ENCODE results near the gene MX1. TPM values are rescaled to one million over a fixed set of nuclear protein-coding genes. Genes with fewer than 3 reads are reported as not detected.
"Not testable (repeated sequence)": the region's sequence is repeated elsewhere in the genome, so short reads cannot be mapped to it uniquely, and the experiment has no call there.

The MX1 gene
- total and polyA plus RNA-seq, 2 donors = 54.5 to 148 TPM

- WGBS = 94% methylated on average over 5 of the region's 5 CpGs
- no peak for DNase-seq (ENCODE audit: low read depth in 6 of 9, low spot score in 9 of 9)
- Histone ChIP-seq H3K4me3 (ENCODE audit: low read length in 2 of 2) (no peak overlapping the region), H3K36me3 (ENCODE audit: control insufficient read depth in 2 of 2, insufficient read depth in 2 of 2, low read length in 1 of 2) (peaks cover 26 to 36% of the 10 kb centered on the region in 2 donors), H3K27me3 (ENCODE audit: control insufficient read depth in 2 of 2, insufficient read depth in 1 of 2, low read length in 1 of 2) (no peaks in the 10 kb centered on the region), H3K27ac (ENCODE audit: low read depth in 1 of 2, low read length in 1 of 2) (no peak overlapping the region), H3K9me3 (ENCODE audit: control insufficient read depth in 2 of 2, insufficient read depth in 1 of 2, low read length in 1 of 2) (peaks cover 0 to 7% of the 10 kb centered on the region in 2 donors), H3K4me1 (ENCODE audit: control insufficient read depth in 2 of 2, insufficient read depth in 2 of 2, low read length in 2 of 2) (no peaks in the 10 kb centered on the region)
Observed at GRCh38 chr21:41411449-41412089, 14.5 kb upstream of the MX1 start.

- WGBS = 98% methylated on average over 2 of the region's 2 CpGs
- not testable (repeated sequence) for H3K27me3 ChIP-seq (ENCODE audit: control insufficient read depth in 2 of 2, insufficient read depth in 1 of 2, low read length in 1 of 2); H3K27ac ChIP-seq (ENCODE audit: low read depth in 1 of 2, low read length in 1 of 2); H3K9me3 ChIP-seq (ENCODE audit: control insufficient read depth in 2 of 2, insufficient read depth in 1 of 2, low read length in 1 of 2); H3K4me1 ChIP-seq (ENCODE audit: control insufficient read depth in 2 of 2, insufficient read depth in 2 of 2, low read length in 2 of 2); H3K4me3 ChIP-seq (ENCODE audit: low read length in 2 of 2); DNase-seq (ENCODE audit: low read depth in 6 of 9, low spot score in 9 of 9); H3K36me3 ChIP-seq (ENCODE audit: control insufficient read depth in 2 of 2, insufficient read depth in 2 of 2, low read length in 1 of 2)
Observed at GRCh38 chr21:41417505-41417904, 8.5 kb upstream of the MX1 start.

DNA sequence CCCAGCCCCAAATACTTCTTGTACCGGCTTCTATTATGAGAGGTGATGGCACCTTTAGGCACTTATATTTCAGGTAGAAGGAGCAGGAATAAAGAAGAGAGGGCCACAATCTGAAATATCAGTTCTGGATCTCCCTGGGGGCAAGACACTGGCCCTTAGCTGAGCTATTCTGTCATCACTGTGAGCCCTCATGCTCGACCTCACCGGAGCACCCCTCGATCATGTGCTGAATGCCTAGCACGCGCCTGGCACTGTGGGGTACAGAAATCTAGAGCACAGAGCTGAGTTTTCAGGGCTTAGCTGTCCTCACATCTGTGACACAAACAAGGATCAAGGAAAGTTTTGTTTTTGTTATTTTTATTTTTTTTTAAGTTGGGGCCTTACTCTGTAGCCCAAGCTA, 7.6 kb upstream of the MX1 start:
- no peak for DNase-seq (ENCODE audit: low read depth in 6 of 9, low spot score in 9 of 9)
- H3K27me3 ChIP-seq (ENCODE audit: control insufficient read depth in 2 of 2, insufficient read depth in 1 of 2, low read length in 1 of 2) = no peaks in the 10 kb centered on the region
- no peak overlapping the region for H3K4me3 ChIP-seq (ENCODE audit: low read length in 2 of 2)
- peaks cover 2 to 9% of the 10 kb centered on the region in 2 donors for H3K4me1 ChIP-seq (ENCODE audit: control insufficient read depth in 2 of 2, insufficient read depth in 2 of 2, low read length in 2 of 2)
- 96% methylated on average over 6 of the region's 6 CpGs for WGBS
- H3K36me3 ChIP-seq (ENCODE audit: control insufficient read depth in 2 of 2, insufficient read depth in 2 of 2, low read length in 1 of 2) = no peaks in the 10 kb centered on the region
- no peaks in the 10 kb centered on the region for H3K9me3 ChIP-seq (ENCODE audit: control insufficient read depth in 2 of 2, insufficient read depth in 1 of 2, low read length in 1 of 2)
- H3K27ac ChIP-seq (ENCODE audit: low read depth in 1 of 2, low read length in 1 of 2) = no peak overlapping the region

GRCh38 chr21:41418956-41419680, 6.9 kb upstream of the MX1 start:
- no peaks in the 10 kb centered on the region for H3K27me3 ChIP-seq (ENCODE audit: control insufficient read depth in 2 of 2, insufficient read depth in 1 of 2, low read length in 1 of 2)
- 98% methylated on average over 11 of the region's 11 CpGs for WGBS
- no peaks in the 10 kb centered on the region for H3K9me3 ChIP-seq (ENCODE audit: control insufficient read depth in 2 of 2, insufficient read depth in 1 of 2, low read length in 1 of 2)
- H3K36me3 ChIP-seq (ENCODE audit: control insufficient read depth in 2 of 2, insufficient read depth in 2 of 2, low read length in 1 of 2) = no peaks in the 10 kb centered on the region
- no peak for DNase-seq (ENCODE audit: low read depth in 6 of 9, low spot score in 9 of 9)
- no peak overlapping the region for H3K27ac ChIP-seq (ENCODE audit: low read depth in 1 of 2, low read length in 1 of 2)
- H3K4me1 ChIP-seq (ENCODE audit: control insufficient read depth in 2 of 2, insufficient read depth in 2 of 2, low read length in 2 of 2) = peaks cover 2 to 15% of the 10 kb centered on the region in 2 donors
- H3K4me3 ChIP-seq (ENCODE audit: low read length in 2 of 2) = no peak overlapping the region

GRCh38 chr21:41419921-41420862, 5.8 kb upstream of the MX1 start:
- Histone ChIP-seq H3K27me3 (ENCODE audit: control insufficient read depth in 2 of 2, insufficient read depth in 1 of 2, low read length in 1 of 2) (no peaks in the 10 kb centered on the region), H3K27ac (ENCODE audit: low read depth in 1 of 2, low read length in 1 of 2) (peak overlapping the region; percentile 74 to 86), H3K36me3 (ENCODE audit: control insufficient read depth in 2 of 2, insufficient read depth in 2 of 2, low read length in 1 of 2) (no peaks in the 10 kb centered on the region), H3K9me3 (ENCODE audit: control insufficient read depth in 2 of 2, insufficient read depth in 1 of 2, low read length in 1 of 2) (no peaks in the 10 kb centered on the region), H3K4me3 (ENCODE audit: low read length in 2 of 2) (peak overlapping the region; percentile 61 to 78), H3K4me1 (ENCODE audit: control insufficient read depth in 2 of 2, insufficient read depth in 2 of 2, low read length in 2 of 2) (peaks cover 2 to 20% of the 10 kb centered on the region in 2 donors)
- peak in 7 of 9 donors; percentile 27 to 75 (median 53) for DNase-seq (ENCODE audit: low read depth in 6 of 9, low spot score in 9 of 9)
- 9% methylated on average over 54 of the region's 54 CpGs for WGBS

DNA sequence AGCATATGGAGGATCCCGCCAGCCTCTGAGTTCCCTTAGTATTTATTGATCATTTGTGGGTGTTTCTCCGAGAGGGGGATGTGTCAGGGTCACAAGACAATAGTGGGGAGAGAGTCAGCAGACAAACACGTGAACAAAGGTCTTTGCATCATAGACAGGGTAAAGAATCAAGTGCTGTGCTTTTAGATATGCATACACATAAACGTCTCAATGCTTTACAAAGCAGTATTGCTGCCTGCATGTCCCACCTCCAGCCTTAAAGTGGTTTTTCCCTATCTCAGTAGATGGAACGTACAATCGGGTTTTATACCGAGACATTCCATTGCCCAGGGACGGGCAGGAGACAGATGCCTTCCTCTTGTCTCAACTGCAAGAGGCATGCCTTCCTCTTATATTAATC, 5.0 kb upstream of the MX1 start:
- DNase-seq (ENCODE audit: low read depth in 6 of 9, low spot score in 9 of 9); H3K9me3 ChIP-seq (ENCODE audit: control insufficient read depth in 2 of 2, insufficient read depth in 1 of 2, low read length in 1 of 2); H3K36me3 ChIP-seq (ENCODE audit: control insufficient read depth in 2 of 2, insufficient read depth in 2 of 2, low read length in 1 of 2); H3K27me3 ChIP-seq (ENCODE audit: control insufficient read depth in 2 of 2, insufficient read depth in 1 of 2, low read length in 1 of 2): not testable (repeated sequence)
- Histone ChIP-seq H3K4me3 (ENCODE audit: low read length in 2 of 2) (peak overlapping the region in 1 of 2 donors; percentile 78), H3K4me1 (ENCODE audit: control insufficient read depth in 2 of 2, insufficient read depth in 2 of 2, low read length in 2 of 2) (peaks cover 2 to 27% of the 10 kb centered on the region in 2 donors), H3K27ac (ENCODE audit: low read depth in 1 of 2, low read length in 1 of 2) (peak overlapping the region in 1 of 2 donors; percentile 86)
- WGBS = 82% methylated on average over 7 of the region's 8 CpGs

GRCh38 chr21:41422546-41423304, 3.3 kb upstream of the MX1 start:
- Histone ChIP-seq H3K9me3 (ENCODE audit: control insufficient read depth in 2 of 2, insufficient read depth in 1 of 2, low read length in 1 of 2) (no peaks in the 10 kb centered on the region), H3K4me3 (ENCODE audit: low read length in 2 of 2) (no peak overlapping the region), H3K36me3 (ENCODE audit: control insufficient read depth in 2 of 2, insufficient read depth in 2 of 2, low read length in 1 of 2) (no peaks in the 10 kb centered on the region), H3K4me1 (ENCODE audit: control insufficient read depth in 2 of 2, insufficient read depth in 2 of 2, low read length in 2 of 2) (peaks cover 4 to 39% of the 10 kb centered on the region in 2 donors), H3K27ac (ENCODE audit: low read depth in 1 of 2, low read length in 1 of 2) (no peak overlapping the region), H3K27me3 (ENCODE audit: control insufficient read depth in 2 of 2, insufficient read depth in 1 of 2, low read length in 1 of 2) (no peaks in the 10 kb centered on the region)
- no peak for DNase-seq (ENCODE audit: low read depth in 6 of 9, low spot score in 9 of 9)
- 95% methylated on average over 19 of the region's 19 CpGs for WGBS

DNA sequence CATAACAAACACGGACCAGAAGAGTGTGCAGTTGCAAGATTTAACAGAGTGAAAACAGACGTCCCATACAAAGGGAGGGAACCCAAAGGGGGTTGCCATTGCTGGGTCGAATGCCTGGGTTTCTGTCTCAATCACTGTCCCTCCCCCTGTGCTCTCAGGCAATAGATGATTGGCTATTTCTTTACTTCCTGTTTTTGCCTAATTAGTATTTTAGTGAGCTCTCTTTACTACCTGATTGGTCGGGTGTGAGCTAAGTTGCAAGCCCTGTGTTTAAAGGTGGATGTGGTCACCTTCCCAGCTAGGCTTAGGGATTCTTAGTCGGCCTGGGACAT, 2.8 kb upstream of the MX1 start:
- peaks cover 4 to 44% of the 10 kb centered on the region in 2 donors for H3K4me1 ChIP-seq (ENCODE audit: control insufficient read depth in 2 of 2, insufficient read depth in 2 of 2, low read length in 2 of 2)
- H3K27ac ChIP-seq (ENCODE audit: low read depth in 1 of 2, low read length in 1 of 2); H3K36me3 ChIP-seq (ENCODE audit: control insufficient read depth in 2 of 2, insufficient read depth in 2 of 2, low read length in 1 of 2); DNase-seq (ENCODE audit: low read depth in 6 of 9, low spot score in 9 of 9); H3K9me3 ChIP-seq (ENCODE audit: control insufficient read depth in 2 of 2, insufficient read depth in 1 of 2, low read length in 1 of 2); H3K4me3 ChIP-seq (ENCODE audit: low read length in 2 of 2); H3K27me3 ChIP-seq (ENCODE audit: control insufficient read depth in 2 of 2, insufficient read depth in 1 of 2, low read length in 1 of 2): not testable (repeated sequence)
- 86% methylated on average over 5 of the region's 5 CpGs for WGBS

Data from thymus (tissue), 11 donors.